Endometrium (tissue), 2 donors: ENCODE results near the gene SS18.

Experiments used
- FAIRE-seq: peaks from 2 replicates; lab custom pipeline; 2012; peaks lifted over from hg19 to GRCh38; lab: Jason Lieb, UNC
- donor health status: control.
- donor health status: control.

The SS18 gene

DNA sequence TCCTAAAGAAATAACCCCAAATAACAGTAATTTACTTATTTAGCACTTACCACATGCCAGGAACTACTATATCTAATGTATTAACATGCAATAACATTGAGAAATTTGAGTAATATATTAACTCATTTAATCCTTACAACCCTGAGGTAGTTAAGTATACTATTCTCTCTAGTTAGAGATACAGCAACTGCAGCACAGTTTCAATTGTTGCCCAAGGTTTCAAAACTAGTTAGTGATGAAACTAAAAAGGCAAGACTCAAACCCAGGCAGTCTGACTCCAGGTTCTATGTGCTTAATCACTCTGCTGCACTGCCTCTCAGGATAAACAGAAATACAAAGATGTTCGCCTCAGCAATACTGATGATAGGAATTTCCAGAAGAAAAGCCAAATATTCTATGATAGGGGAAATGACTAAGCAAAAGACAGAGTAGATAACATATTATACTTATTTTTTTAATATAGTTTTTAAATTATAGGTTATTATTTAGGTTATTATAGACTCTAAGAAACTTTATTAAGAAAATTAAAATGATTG lies 88.0 kb downstream of the SS18 start:
- no peak for FAIRE-seq

- FAIRE-seq = no peak
Measured at GRCh38 chr18:25998461-25998860, 92.0 kb downstream of the SS18 start.

DNA sequence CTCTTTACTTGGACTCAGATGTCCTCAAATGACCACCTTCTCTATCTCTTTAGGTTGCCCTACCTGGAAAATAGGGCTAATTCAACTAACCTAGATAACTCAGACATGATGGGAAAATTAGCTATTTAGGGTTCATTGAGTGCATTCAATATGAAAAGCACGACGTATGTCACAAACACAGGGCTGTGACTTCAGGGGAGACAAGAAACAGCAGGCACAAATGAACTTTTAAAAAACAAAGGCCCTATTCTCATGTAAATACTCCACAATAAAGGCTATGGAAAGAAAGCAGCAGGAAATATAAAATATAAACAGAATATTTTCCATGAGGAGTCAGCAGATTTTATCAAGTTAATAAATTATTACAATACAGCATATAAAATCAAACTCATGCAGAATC lies 97.8 kb downstream of the SS18 start:
- no peak for FAIRE-seq

- FAIRE-seq = no peak
Measured at GRCh38 chr18:25990473-25990872, 99.9 kb downstream of the SS18 start.

GRCh38 chr18:25985707-25986394 lies 104.6 kb downstream of the SS18 start:
- FAIRE-seq = no peak

- no peak for FAIRE-seq
Measured at GRCh38 chr18:25983730-25984129, 106.7 kb downstream of the SS18 start.

DNA sequence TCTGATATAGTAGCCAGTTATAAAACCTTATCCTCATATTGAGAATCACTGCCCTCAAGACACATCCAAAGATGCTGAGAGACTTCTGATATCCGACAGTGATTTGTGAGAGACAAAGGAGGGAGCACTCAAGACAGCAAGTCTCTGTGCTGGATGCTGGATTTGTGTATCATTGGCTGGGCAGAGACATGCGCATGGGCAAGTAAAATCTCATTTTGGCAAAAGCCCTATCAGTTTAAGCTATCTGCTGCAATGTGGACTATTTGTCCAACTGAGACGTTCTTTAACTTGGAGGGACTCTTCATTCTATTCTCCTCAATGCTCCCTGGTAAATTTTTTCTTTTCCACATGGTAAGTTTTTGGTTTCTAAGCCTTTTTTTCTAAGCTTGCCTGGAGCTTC lies 107.5 kb downstream of the SS18 start:
- no peak for FAIRE-seq

DNA sequence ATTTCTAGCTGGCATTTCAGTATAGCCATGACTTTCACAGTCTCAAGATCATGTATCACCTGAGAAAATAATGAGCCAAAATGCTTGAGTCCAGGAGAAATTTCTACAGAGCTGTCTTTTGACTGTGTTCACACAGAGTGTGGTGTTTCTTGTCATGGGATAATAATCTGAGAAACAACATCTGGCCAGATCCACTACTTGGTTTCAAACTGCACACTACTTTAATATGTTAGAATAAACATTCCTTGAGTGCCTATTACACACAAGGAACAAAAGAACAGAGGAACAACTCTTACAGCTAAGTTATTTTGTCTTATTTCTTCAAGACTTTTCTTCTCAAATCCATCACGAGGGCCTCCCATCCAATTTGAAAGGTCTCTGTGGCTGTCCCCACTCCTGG lies 108.3 kb downstream of the SS18 start:
- no peak for FAIRE-seq

- FAIRE-seq = no peak
Measured at GRCh38 chr18:25979369-25980040, 110.9 kb downstream of the SS18 start.

GRCh38 chr18:25976554-25976953 lies 113.9 kb downstream of the SS18 start:
- no peak for FAIRE-seq

GRCh38 chr18:25974630-25975077 lies 115.8 kb downstream of the SS18 start:
- no peak for FAIRE-seq
